Gastrocnemius medialis (tissue), 4 donors: ENCODE measurements around the gene THPO.

Experiments used
- CTCF ChIP-seq, 5 experiments: fragments of 450-650 bp in 3 of 5; fragments of 200-600 bp in 2 of 5; sonication (generic) in 2 of 5; IDR thresholded peaks in 4 of 5; conservative IDR thresholded peaks in 1 of 5; 1 replicate in 4 of 5; 2 replicates in 1 of 5; pipeline ENCODE4 v1.5.1; 2016 to 2019; ENCODE audit warnings: antibody characterized with exemption in 5 of 5, mild to moderate bottlenecking in 3 of 5, moderate library complexity in 3 of 5
- POLR2A ChIP-seq, 2 donors: fragments of 450-650 bp; IDR thresholded peaks; one replicate each; pipeline ENCODE4 v1.6.1; 2017; ENCODE audit warnings: antibody characterized with exemption in 2 of 2, mild to moderate bottlenecking in 2 of 2, moderate library complexity in 2 of 2

- no peak for TF ChIP-seq POLR2A (IDR thresholded peaks at IDR 0.05)
- TF ChIP-seq CTCF (IDR thresholded peaks at IDR 0.05 in 4 of 5, conservative IDR thresholded peaks at IDR 0.05 in 1 of 5): no peak
These were observed 797 bp upstream of the THPO start for GRCh38 chr3:184378651-184379357.
